GM18870 (cell line): ENCODE measurements around the gene RAB23.
A peak's percentile ranks its signal among the peaks of the same experiment; 100 is the strongest.

Experiments used
- ATAC-seq: cut with Tn5 transposase; IDR thresholded peaks from one replicate; pipeline ENCODE4 v1.9.1; 2021; ENCODE audit warnings: moderate library complexity; ENCODE audit not compliant: unreplicated experiment

The RAB23 gene

DNA sequence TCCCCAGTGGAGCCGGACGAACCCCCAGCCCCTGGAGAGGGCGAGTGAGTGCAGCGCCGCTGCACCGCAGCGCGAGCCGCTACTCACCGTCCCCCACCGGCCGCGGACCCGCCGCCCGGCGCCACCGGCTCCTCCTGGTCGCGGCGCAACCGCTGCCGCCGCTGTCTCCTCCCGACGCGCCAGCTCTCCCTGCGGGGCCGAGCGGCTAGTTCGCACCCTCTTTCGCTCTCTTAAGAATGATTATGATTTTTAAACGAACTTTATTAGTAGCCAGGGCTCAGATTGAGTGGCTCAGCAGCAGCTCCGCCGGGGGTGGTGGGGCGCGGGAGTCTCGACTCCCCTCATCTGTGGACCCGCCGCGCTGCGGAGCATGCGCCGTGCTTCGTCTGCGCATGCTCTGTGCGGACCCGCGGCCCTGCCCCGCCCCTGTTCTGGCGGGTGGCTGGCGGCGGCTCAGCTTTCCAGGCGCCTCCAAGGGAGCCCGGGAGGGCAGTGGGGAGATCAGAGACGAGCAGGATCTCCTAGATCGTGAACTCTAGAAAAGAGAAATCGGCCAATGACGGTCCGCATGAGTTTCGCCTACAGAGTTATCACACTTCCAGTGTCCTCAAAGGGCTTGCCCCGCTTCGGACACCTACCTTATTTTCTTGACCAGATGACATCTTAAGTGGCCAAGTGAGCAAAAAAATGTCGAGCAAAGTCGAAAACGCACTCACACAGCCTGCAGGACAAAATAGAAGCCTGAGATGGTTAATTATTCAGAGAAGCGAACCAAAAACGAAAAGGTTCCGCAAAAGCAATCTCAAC lies at the start of gene RAB23:
RAB23 (minus strand) TSS at position 372 of the 807 bp plus-strand sequence. CDS start 11,927 bp downstream, outside the sequence.
- ATAC-seq = peak; percentile 60

GRCh38 chr6:57268294-57268640 lies 46.2 kb upstream of the RAB23 start:
- no peak for ATAC-seq

- no peak for ATAC-seq
These were observed 45.6 kb upstream of the RAB23 start for GRCh38 chr6:57267586-57268293.

- no peak for ATAC-seq
These were observed 43.7 kb upstream of the RAB23 start for GRCh38 chr6:57265755-57266221.

DNA sequence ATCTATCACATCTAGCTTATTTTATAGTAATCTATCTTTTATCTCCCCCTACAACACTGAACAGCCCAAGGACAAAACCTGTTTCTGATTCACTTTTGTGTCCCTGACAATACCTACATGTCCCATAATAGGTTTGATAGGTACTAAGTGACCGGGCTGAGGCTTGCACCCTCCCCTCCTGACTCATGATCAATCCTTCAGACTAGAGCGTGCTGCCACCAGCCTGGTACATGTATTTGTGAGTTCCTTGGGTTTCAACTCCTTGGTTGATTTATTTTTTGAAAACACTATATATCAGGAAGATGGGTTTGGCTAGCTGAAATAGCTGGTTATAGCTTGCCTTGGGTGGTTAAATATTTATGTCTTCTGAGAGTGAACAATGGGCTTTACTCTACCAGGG lies 41.6 kb upstream of the RAB23 start:
- ATAC-seq = no peak

GRCh38 chr6:57262901-57263694 lies 41.0 kb upstream of the RAB23 start:
- no peak for ATAC-seq

DNA sequence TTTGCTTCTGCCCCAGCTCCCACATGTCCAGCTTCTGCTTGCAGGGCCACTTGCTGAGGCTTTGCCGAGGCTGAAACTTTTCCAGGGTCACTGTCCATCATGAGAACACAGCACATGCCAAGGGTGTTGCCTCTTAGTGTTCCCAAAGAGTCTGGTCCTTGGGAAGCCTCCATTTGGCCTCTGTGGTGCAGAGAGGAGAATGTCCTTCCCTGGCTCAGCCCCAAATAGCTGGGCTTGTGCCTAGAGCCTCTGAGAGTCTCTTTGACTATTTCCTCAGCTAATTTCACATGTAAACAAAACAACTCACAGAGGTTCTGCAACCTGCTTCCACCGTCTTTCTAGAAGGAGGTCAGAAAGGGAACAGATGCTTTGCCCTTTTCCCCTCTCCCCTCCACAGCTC lies 40.4 kb upstream of the RAB23 start:
- ATAC-seq = no peak

DNA sequence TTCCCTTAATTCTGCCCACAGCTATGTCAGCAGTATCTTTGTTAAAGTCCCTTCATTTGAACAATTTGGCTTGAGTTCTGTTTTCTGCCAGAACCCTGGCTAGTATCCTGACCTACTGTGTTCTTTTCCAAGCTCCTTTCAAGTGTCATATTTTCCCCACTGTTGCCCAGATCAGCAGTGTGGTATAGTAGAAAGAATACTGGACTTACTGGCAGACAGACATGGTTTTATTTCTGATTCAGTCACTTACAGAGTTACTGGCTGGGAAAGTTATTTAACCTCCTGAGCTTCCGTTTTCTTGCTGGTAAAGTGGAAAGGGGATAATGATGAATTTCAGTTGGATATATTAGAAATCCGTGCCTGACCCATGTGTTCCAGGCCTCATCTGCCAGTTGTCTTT lies 39.8 kb upstream of the RAB23 start:
- no peak for ATAC-seq

GRCh38 chr6:57259064-57259463 lies 37.0 kb upstream of the RAB23 start:
- ATAC-seq = no peak

GRCh38 chr6:57257911-57258541 lies 35.9 kb upstream of the RAB23 start:
- no peak for ATAC-seq

GRCh38 chr6:57256541-57256940 lies 34.4 kb upstream of the RAB23 start:
- no peak for ATAC-seq

- ATAC-seq = no peak
These were observed 33.5 kb upstream of the RAB23 start for GRCh38 chr6:57255451-57256169.

DNA sequence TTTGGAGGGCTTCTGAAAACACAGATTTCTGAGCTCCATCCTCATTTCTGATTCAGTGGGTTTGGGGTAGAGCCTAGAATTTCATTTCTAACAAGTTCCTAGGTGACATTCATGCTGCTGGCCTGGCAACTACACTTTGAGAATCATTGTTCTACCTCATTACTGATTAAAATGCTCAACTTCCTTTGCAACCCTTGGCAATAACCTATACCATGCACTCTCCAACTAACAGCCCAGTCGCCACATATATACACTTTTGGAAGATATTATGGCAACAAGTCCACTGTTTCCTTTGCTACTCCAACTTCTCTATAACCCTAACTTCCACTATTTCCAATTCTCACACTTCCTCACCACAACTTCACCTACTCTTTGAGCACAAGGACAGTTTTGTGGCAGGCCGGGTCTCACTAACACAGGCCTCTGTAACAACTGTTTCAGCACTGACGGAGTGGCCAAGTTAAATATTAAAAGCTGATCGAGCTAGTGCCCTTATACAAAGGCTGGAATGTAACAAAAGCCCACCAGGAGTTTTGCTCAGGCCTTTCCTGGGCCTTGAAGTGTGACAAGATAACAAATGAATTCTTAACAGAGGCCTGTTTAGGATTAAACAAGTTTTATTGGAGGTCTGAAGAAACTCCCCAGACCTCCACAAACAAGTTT lies 32.1 kb upstream of the RAB23 start:
- ATAC-seq = no peak

- ATAC-seq = no peak
These were observed 30.9 kb upstream of the RAB23 start for GRCh38 chr6:57252975-57253374.

- ATAC-seq = no peak
These were observed 30.0 kb upstream of the RAB23 start for GRCh38 chr6:57252137-57252536.

- no peak for ATAC-seq
These were observed 28.2 kb upstream of the RAB23 start for GRCh38 chr6:57250348-57250747.

- ATAC-seq = no peak
These were observed 26.3 kb upstream of the RAB23 start for GRCh38 chr6:57248311-57248895.

DNA sequence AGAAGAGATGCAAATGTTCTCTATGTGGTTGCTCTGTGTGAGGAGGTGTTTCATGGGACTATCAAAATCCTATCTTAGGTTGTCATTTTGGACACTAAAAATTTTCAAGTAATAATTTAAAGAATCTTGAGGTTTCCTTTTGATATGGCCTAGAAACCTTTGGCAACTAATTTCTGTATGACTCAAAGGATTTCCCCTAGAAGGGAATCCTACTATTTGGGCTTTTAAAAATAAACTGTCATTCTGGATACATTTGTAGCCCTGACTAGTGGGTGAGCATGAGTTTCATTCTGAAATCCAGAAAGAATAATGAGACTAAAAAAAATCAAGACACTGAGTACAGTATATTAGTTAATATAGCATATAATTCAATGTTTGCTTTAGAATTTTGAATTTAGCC lies 25.5 kb upstream of the RAB23 start:
- ATAC-seq = no peak

DNA sequence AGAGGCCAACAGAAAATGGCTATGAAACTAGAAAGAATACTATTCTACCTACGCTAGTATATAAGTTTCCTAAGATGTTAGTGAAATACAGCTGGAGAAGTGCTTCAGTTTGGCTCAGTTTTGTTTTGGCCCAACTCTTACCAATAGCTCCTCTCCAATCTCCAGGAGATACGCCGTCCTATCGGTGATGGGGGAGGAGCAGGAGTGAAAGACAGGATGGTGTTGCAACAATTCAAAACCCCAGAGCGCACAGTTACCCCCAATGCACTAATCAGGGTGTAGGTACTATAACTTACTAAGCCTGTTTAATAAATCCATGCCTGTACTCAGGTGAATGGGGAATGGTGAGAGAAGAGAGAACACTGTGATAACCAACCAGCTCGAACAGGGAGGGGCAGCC lies 24.2 kb upstream of the RAB23 start:
- ATAC-seq = no peak

DNA sequence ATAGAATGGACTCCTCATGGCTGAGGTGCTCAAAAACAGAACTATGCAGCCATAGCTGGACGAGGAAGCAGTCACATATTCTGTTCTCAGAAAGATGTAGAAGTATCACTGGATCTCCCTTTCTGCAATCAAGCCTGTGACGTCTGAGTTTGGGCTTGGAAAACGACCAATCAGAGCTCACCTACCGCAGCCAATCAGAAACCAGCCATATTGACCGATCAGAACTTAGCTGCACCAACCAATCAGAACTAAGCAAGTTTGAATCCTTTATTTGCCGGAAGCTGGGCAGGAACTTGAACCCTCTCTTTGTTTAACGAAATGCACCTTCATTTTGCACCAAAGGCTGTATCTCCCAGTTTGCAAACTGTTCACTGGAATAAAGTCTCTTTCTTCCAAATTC lies 21.8 kb upstream of the RAB23 start:
- ATAC-seq = no peak
